Measurements from ENCODE around the gene SMG6.

- no peak for TF ChIP-seq POLR2A (IDR thresholded peaks at IDR 0.05; ENCODE audit: low read depth, low read length)
- TF ChIP-seq, protein P1, sequence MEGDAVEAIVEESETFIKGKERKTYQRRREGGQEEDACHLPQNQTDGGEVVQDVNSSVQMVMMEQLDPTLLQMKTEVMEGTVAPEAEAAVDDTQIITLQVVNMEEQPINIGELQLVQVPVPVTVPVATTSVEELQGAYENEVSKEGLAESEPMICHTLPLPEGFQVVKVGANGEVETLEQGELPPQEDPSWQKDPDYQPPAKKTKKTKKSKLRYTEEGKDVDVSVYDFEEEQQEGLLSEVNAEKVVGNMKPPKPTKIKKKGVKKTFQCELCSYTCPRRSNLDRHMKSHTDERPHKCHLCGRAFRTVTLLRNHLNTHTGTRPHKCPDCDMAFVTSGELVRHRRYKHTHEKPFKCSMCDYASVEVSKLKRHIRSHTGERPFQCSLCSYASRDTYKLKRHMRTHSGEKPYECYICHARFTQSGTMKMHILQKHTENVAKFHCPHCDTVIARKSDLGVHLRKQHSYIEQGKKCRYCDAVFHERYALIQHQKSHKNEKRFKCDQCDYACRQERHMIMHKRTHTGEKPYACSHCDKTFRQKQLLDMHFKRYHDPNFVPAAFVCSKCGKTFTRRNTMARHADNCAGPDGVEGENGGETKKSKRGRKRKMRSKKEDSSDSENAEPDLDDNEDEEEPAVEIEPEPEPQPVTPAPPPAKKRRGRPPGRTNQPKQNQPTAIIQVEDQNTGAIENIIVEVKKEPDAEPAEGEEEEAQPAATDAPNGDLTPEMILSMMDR (IDR thresholded peaks at IDR 0.05; ENCODE audit: extremely low read depth in 1 of 2, insufficient read depth in 1 of 2, low read depth in 1 of 2, low read length in 2 of 2) = no peak
- TF ChIP-seq JUN (IDR thresholded peaks at IDR 0.05; ENCODE audit: borderline replicate concordance, insufficient read depth, insufficient read length, low read depth) = no peak
- TF ChIP-seq POLR2AphosphoS5 (IDR thresholded peaks at IDR 0.05; ENCODE audit: insufficient read depth, low read depth, low read length) = peak; percentile 14
- TF ChIP-seq EZH2 (IDR thresholded peaks at IDR 0.05; ENCODE audit: borderline replicate concordance, low read depth, low read length, severe bottlenecking) = no peak
- TF ChIP-seq GATA2 (IDR thresholded peaks at IDR 0.05; ENCODE audit: insufficient read depth, insufficient read length, low read depth, low read length) = no peak
Measured at GRCh38 chr17:2057760-2058585, 245.6 kb downstream of the SMG6 start.
